GM12878 (cell line): ENCODE data around the gene GUCY1A1. TPM values are rescaled to one million over a fixed set of nuclear protein-coding genes. Genes with fewer than 3 reads are reported as not detected.

ENCODE experiments used
- ATAC-seq: fragments of 200-7000 bp; cut with Tn5 transposase; 3 replicates; pipeline ENCODE4 v1.9.1; 2020; ENCODE audit warnings: mild to moderate bottlenecking, moderate library complexity
- BruUV-seq: library from RNA; stranded (reverse); fragments of 400-500 nt; replicated peaks from 2 replicates; lab custom pipeline; 2021; lab: Mats Ljungman, UMichigan
- CTCF ChIA-PET: fragments of 300-600 bp; sonication (Branson Sonifier 250); formaldehyde crosslinking; extraction: SDS; loops from one replicate; lab custom pipeline; 2021; ENCODE audit warnings: inconsistent platforms; lab: Yijun Ruan, JAX
- POLR2A ChIA-PET: fragments of 350-600 bp; formaldehyde crosslinking; extraction: SDS; loops from one replicate; lab custom pipeline; 2021; ENCODE audit warnings: inconsistent platforms; lab: Charles Lee
- RAD21 ChIA-PET: fragments of 300-600 bp; sonication (Branson Sonifier 250); formaldehyde crosslinking; loops from one replicate; lab custom pipeline; 2023; ENCODE audit warnings: antibody characterized with exemption; ENCODE audit not compliant: unreplicated experiment; lab: Charles Lee
- SMC1A ChIA-PET: fragments of 300-600 bp; sonication (Branson Sonifier 250); formaldehyde crosslinking; loops from one replicate; lab custom pipeline; 2023; ENCODE audit not compliant: unreplicated experiment, uncharacterized antibody; lab: Charles Lee
- DNase-seq: peaks from one replicate; pipeline ENCODE4 v3.0.0-alpha.2; 2011; ENCODE audit warnings: low read depth, low spot score
- FAIRE-seq: peaks from 3 replicates; lab custom pipeline; 2011; peaks lifted over from hg19 to GRCh38; lab: Jason Lieb, UNC
- H2AFZ ChIP-seq: 2 replicates; pipeline ENCODE4 v1.6.0; 2011; ENCODE audit warnings: low read depth, low read length, control low read depth; ENCODE audit not compliant: control insufficient read depth
- H3K27ac ChIP-seq: 2 replicates; pipeline ENCODE4 v1.5.1; 2011; ENCODE audit warnings: control low read depth; ENCODE audit not compliant: control insufficient read depth, insufficient read depth
- H3K27me3 ChIP-seq, 2 experiments: replicated peaks in 1 of 2; 2 replicates each; pipeline versions ENCODE4 v1.6.0 to v1.6.1; 2011; ENCODE audit warnings: low read length in 1 of 2; ENCODE audit not compliant: control insufficient read depth in 2 of 2, insufficient read depth in 2 of 2
- H3K36me3 ChIP-seq, 2 experiments: 2 replicates each; pipeline ENCODE4 v1.5.1; 2011; ENCODE audit warnings: low read length in 1 of 2; ENCODE audit not compliant: control insufficient read depth in 2 of 2, insufficient read depth in 2 of 2
- H3K4me1 ChIP-seq: 2 replicates; pipeline ENCODE4 v1.6.1; 2011; ENCODE audit warnings: mild to moderate bottlenecking, low read length, moderate library complexity, mixed read lengths; ENCODE audit not compliant: control insufficient read depth, insufficient read depth
- H3K4me2 ChIP-seq: 2 replicates; pipeline ENCODE4 v1.6.0; 2011; ENCODE audit warnings: control low read depth; ENCODE audit not compliant: control insufficient read depth, insufficient read depth
- H3K4me3 ChIP-seq: fragments of 200-600 bp; sonication (generic); 2 replicates; pipeline ENCODE4 v1.5.1; 2016
- H3K79me2 ChIP-seq: 2 replicates; pipeline ENCODE4 v1.6.0; 2011; ENCODE audit warnings: low read length; ENCODE audit not compliant: control insufficient read depth, insufficient read depth
- H3K9ac ChIP-seq: 2 replicates; pipeline ENCODE4 v1.8.0; 2011; ENCODE audit warnings: low read length, control low read depth, mixed read lengths; ENCODE audit not compliant: control insufficient read depth, insufficient read depth
- H3K9me3 ChIP-seq: replicated peaks from 3 replicates; pipeline ENCODE4 v1.5.1; 2011; ENCODE audit warnings: mild to moderate bottlenecking, low read length; ENCODE audit not compliant: control insufficient read depth, insufficient read depth
- H4K20me1 ChIP-seq: 2 replicates; pipeline ENCODE4 v1.6.0; 2011; ENCODE audit not compliant: control insufficient read depth, insufficient read depth
- CBX5 ChIP-seq: sonication (generic); IDR thresholded peaks from 2 replicates; pipeline ENCODE4 v1.6.1; 2016; ENCODE audit warnings: low read depth, moderate library complexity, mild to moderate bottlenecking, inconsistent platforms
- DPF2 ChIP-seq: fragments of 450-650 bp; IDR thresholded peaks from 2 replicates; pipeline ENCODE4 v1.6.1; 2017; ENCODE audit warnings: mild to moderate bottlenecking
- RB1 ChIP-seq: fragments of 450-650 bp; formaldehyde crosslinking; IDR thresholded peaks from 2 replicates; pipeline ENCODE4 v1.6.1; 2017; ENCODE audit warnings: mild to moderate bottlenecking, borderline replicate concordance
- SKIL ChIP-seq: fragments of 450-650 bp; IDR thresholded peaks from 2 replicates; pipeline ENCODE4 v1.6.1; 2017; ENCODE audit warnings: mild to moderate bottlenecking, low read depth, inconsistent platforms; ENCODE audit not compliant: poor library complexity, severe bottlenecking
- TAF1 ChIP-seq: IDR thresholded peaks from 2 replicates; pipeline ENCODE4 v1.6.1; 2011; ENCODE audit warnings: mild to moderate bottlenecking, low read depth, low read length, borderline replicate concordance
- TCF3 ChIP-seq: IDR thresholded peaks from 2 replicates; pipeline ENCODE4 v1.6.1; 2012; ENCODE audit warnings: low read depth, mild to moderate bottlenecking, low read length, borderline replicate concordance; ENCODE audit not compliant: insufficient read depth
- ZBTB4 ChIP-seq: fragments of 450-650 bp; formaldehyde crosslinking; IDR thresholded peaks from 2 replicates; pipeline ENCODE4 v1.4.0; 2022; ENCODE audit warnings: mild to moderate bottlenecking, moderate library complexity
- WGBS: methylation state at CpG from one replicate; pipeline ENCODE4 v1.1.6; 2016; ENCODE audit warnings: low lambda C conversion rate; ENCODE audit not compliant: insufficient replicate concordance, insufficient coverage; ENCODE audit errors: missing lambda C conversion rate; 5-methylcytosine and 5-hydroxymethylcytosine counted together
- in situ Hi-C: fragments of 300-500 bp; cut with MboI; formaldehyde crosslinking; loops from 9 replicates; pipeline ENCODE4 v1.14.3; 2018; ENCODE audit warnings: mixed read lengths
- intact Hi-C: fragments of 100-400 bp; cut with micrococcal nuclease; formaldehyde crosslinking; loops from one replicate; pipeline ENCODE4 v1.14.2; 2022; ENCODE audit not compliant: unreplicated experiment
- polyA plus RNA-seq, 11 experiments: library from polyadenylated mRNA; depleted of rRNA in 4 of 11; unstranded in 6 of 11; stranded (reverse) in 5 of 11; fragments of >200 nt; fragmentation: Nextera tagmentation in 4 of 11; fragmentation: Illumina TruSeq in 1 of 11; extraction: Ambion mirVana in 4 of 11; extraction: Trizol in 1 of 11; gene quantifications; 1 replicate in 1 of 11; 2 replicates in 10 of 11; pipeline versions ENCODE4 v1.2.1 to v1.2.3, GENCODE V29; 2011 to 2016; ENCODE audit warnings: inconsistent platforms in 2 of 11, missing spikeins in 2 of 11, low read depth in 1 of 11
- total RNA-seq, 4 experiments: library from RNA; depleted of rRNA in 3 of 4; stranded (reverse); fragments of >200 nt in 3 of 4; fragmentation: Illumina TruSeq in 1 of 4; extraction: Trizol in 1 of 4; gene quantifications; 2 replicates each; pipeline versions ENCODE4 v1.2.1 to v1.2.3, GENCODE V29; 2013 to 2021

Gene GUCY1A1
- total and polyA plus RNA-seq, 10 of the 15 experiments (the other 5 are each of a cell fraction or from before 2014, with no cell fraction given) = 0.44 to 22.6 (median 0.55) TPM

- BruUV-seq = no TSS peak
Observed at GRCh38 chr4:155741546-155741945, 74.9 kb downstream of the GUCY1A1 start.

More at GRCh38 chr4:155741546-155741945, 74.9 kb downstream of the GUCY1A1 start:
- ChIA-PET CTCF (interaction anchor here (1.2 to 1.4 kb wide), 2 partner anchors 47 to 213 kb away, joined by 3 to 4 read pairs; no protein-coding TSS in a partner anchor), SMC1A (interaction anchor here (0.6 to 2.5 kb wide), 9 partner anchors 12 to 212 kb away, joined by 3 to 8 read pairs (median 3); no protein-coding TSS in a partner anchor), RAD21 (interaction anchor here (0.6 to 1.4 kb wide), 5 partner anchors 14 to 212 kb away, joined by 3 to 5 read pairs (median 3); no protein-coding TSS in a partner anchor), POLR2A (no interaction called here)
- no peaks in the 10 kb centered on the region for H4K20me1 ChIP-seq
- in situ Hi-C loops = no loop called here
- H3K36me3 ChIP-seq = no peaks in the 10 kb centered on the region
- intact Hi-C loops = no loop called here
- no peaks in the 10 kb centered on the region for H3K9me3 ChIP-seq
- TF ChIP-seq SKIL (no peak), TCF3 (no peak), ZBTB4 (no peak), RB1 (no peak), DPF2 (no peak), TAF1 (no peak), CBX5 (no peak)
- ATAC-seq (no peak), DNase-seq (no peak), FAIRE-seq (no peak)
- H3K4me2 ChIP-seq = no peak overlapping the region
- H2AFZ ChIP-seq = no peak overlapping the region
- H3K27me3 ChIP-seq = no peaks in the 10 kb centered on the region
- H3K4me3 ChIP-seq = no peak overlapping the region
- 0% methylated on average over 1 of the region's 1 CpG for whole genome bisulfite sequencing
- H3K79me2 ChIP-seq = no peaks in the 10 kb centered on the region
- H3K27ac ChIP-seq = no peak overlapping the region
- no peaks in the 10 kb centered on the region for H3K4me1 ChIP-seq
- no peak overlapping the region for H3K9ac ChIP-seq
